H1 (cell line): ENCODE measurements around the gene LLPH. TPM values are rescaled to one million over a fixed set of nuclear protein-coding genes. Genes with fewer than 3 reads are reported as not detected.

Experiments used
- CTCF ChIA-PET: fragments of 300-600 bp; sonication (Branson Sonifier 250); formaldehyde crosslinking; loops from one replicate; lab custom pipeline; 2021; ENCODE audit not compliant: partially characterized antibody; lab: Charles Lee
- POLR2A ChIA-PET: fragments of 300-600 bp; sonication (Branson Sonifier 250); formaldehyde crosslinking; loops from one replicate; lab custom pipeline; 2021; ENCODE audit warnings: inconsistent platforms; ENCODE audit not compliant: partially characterized antibody; lab: Charles Lee
- DNase-seq, 2 experiments: peaks; one replicate each; pipeline versions ENCODE4 v3.0.0 to v3.0.0-alpha.2; 2010 to 2022; ENCODE audit warnings: low spot score in 2 of 2, low read depth in 1 of 2, mixed read lengths in 1 of 2
- FAIRE-seq: peaks from 2 replicates; lab custom pipeline; 2011; peaks lifted over from hg19 to GRCh38; lab: Jason Lieb, UNC
- H2AFZ ChIP-seq: 2 replicates; pipeline ENCODE4 v1.8.1; 2012; ENCODE audit warnings: low read length, inconsistent platforms
- H2AK5ac ChIP-seq: 2 replicates; pipeline ENCODE4 v1.6.1; 2013; ENCODE audit warnings: low read depth, low read length
- H2BK120ac ChIP-seq: replicated peaks from 2 replicates; pipeline ENCODE3; 2013; ENCODE audit warnings: low read depth, low read length, inconsistent platforms
- H2BK12ac ChIP-seq: 2 replicates; pipeline ENCODE4 v1.6.1; 2013; ENCODE audit warnings: low read depth, low read length
- H2BK15ac ChIP-seq: 2 replicates; pipeline ENCODE4 v1.6.1; 2013; ENCODE audit warnings: low read length
- H2BK20ac ChIP-seq: 2 replicates; pipeline ENCODE4 v1.6.1; 2013; ENCODE audit warnings: low read length
- H2BK5ac ChIP-seq: 2 replicates; pipeline ENCODE4 v1.6.1; 2013; ENCODE audit warnings: low read depth, low read length
- H3K14ac ChIP-seq: 2 replicates; pipeline ENCODE4 v1.6.1; 2013; ENCODE audit warnings: inconsistent platforms; ENCODE audit not compliant: insufficient read length
- H3K18ac ChIP-seq: 2 replicates; pipeline ENCODE4 v1.6.1; 2013; ENCODE audit warnings: low read length; ENCODE audit errors: extremely low read depth
- H3K23ac ChIP-seq: 2 replicates; pipeline ENCODE4 v1.6.1; 2013; ENCODE audit warnings: inconsistent platforms; ENCODE audit not compliant: insufficient read length
- H3K23me2 ChIP-seq: 2 replicates; pipeline ENCODE4 v1.6.1; 2013; ENCODE audit warnings: low read depth, low read length
- H3K27ac ChIP-seq: 2 replicates; pipeline ENCODE4 v1.6.1; 2011; ENCODE audit warnings: low read depth, low read length, inconsistent platforms
- H3K27me3 ChIP-seq, 4 experiments: replicated peaks in 1 of 4; 1 replicate in 1 of 4; 2 replicates in 3 of 4; pipeline versions ENCODE4 v1.6.1 to v1.8.1; 2011 to 2013; ENCODE audit warnings: low read length in 3 of 4, mild to moderate bottlenecking in 3 of 4, inconsistent platforms in 2 of 4, mixed read lengths in 2 of 4, moderate library complexity in 1 of 4; ENCODE audit not compliant: control insufficient read depth in 3 of 4, insufficient read depth in 3 of 4; ENCODE audit errors: extremely low read depth in 1 of 4
- H3K36me3 ChIP-seq, 4 experiments: 2 replicates each; pipeline versions ENCODE4 v1.6.1 to v1.8.1; 2011 to 2013; ENCODE audit warnings: mild to moderate bottlenecking in 4 of 4, low read length in 3 of 4, moderate library complexity in 2 of 4, control low read depth in 1 of 4, inconsistent platforms in 1 of 4; ENCODE audit not compliant: insufficient read depth in 4 of 4, control insufficient read depth in 2 of 4
- H3K4ac ChIP-seq: replicated peaks from 2 replicates; pipeline ENCODE3; 2013; ENCODE audit warnings: low read length, low read depth, mixed read lengths, inconsistent platforms; ENCODE audit not compliant: insufficient read length
- H3K4me1 ChIP-seq, 4 experiments: replicated peaks in 1 of 4; 1 replicate in 1 of 4; 2 replicates in 3 of 4; pipeline versions ENCODE4 v1.6.1 to v1.8.1; 2011 to 2013; ENCODE audit warnings: low read length in 3 of 4, inconsistent platforms in 2 of 4, mixed read lengths in 1 of 4; ENCODE audit not compliant: insufficient read depth in 4 of 4, control insufficient read depth in 3 of 4
- H3K4me2 ChIP-seq, 2 experiments: 2 replicates each; pipeline versions ENCODE4 v1.6.1 to v1.8.1; 2011 to 2013; ENCODE audit warnings: low read depth in 2 of 2, low read length in 2 of 2, control low read depth in 1 of 2, inconsistent platforms in 1 of 2, mild to moderate bottlenecking in 1 of 2; ENCODE audit not compliant: insufficient read depth in 1 of 2
- H3K4me3 ChIP-seq, 4 experiments: fragments of 200-600, 300-600 bp in 1 of 4; sonication (generic), shearing (Covaris generic), sonication (Bioruptor Twin) in 1 of 4; 2 replicates each; pipeline versions ENCODE4 v1.5.1 to v1.8.1; 2011 to 2016; ENCODE audit warnings: low read length in 4 of 4, low read depth in 3 of 4, control low read depth in 2 of 4, inconsistent platforms in 2 of 4, mild to moderate bottlenecking in 2 of 4, mixed read lengths in 1 of 4, moderate library complexity in 1 of 4; ENCODE audit not compliant: insufficient read depth in 2 of 4; ENCODE audit errors: extremely low read depth in 1 of 4
- H3K56ac ChIP-seq: replicated peaks from 2 replicates; pipeline ENCODE3; 2013; ENCODE audit warnings: low read depth, mild to moderate bottlenecking, mixed read lengths, low read length, inconsistent platforms; ENCODE audit not compliant: insufficient read length
- H3K79me1 ChIP-seq: 2 replicates; pipeline ENCODE4 v1.6.1; 2013; ENCODE audit warnings: low read depth, low read length, control low read depth
- H3K79me2 ChIP-seq, 2 experiments: 2 replicates each; pipeline versions ENCODE4 v1.6.1 to v1.8.1; 2012 to 2013; ENCODE audit warnings: low read length in 2 of 2, mild to moderate bottlenecking in 2 of 2, inconsistent platforms in 1 of 2; ENCODE audit not compliant: insufficient read depth in 2 of 2, control insufficient read depth in 1 of 2
- H3K9ac ChIP-seq, 4 experiments: replicated peaks in 1 of 4; 1 replicate in 1 of 4; 2 replicates in 3 of 4; pipeline versions ENCODE4 v1.6.1 to v1.8.1; 2011 to 2013; ENCODE audit warnings: low read depth in 3 of 4, low read length in 3 of 4, control low read depth in 2 of 4, mild to moderate bottlenecking in 2 of 4, moderate library complexity in 2 of 4, inconsistent platforms in 1 of 4; ENCODE audit errors: extremely low read depth in 1 of 4
- H3K9me3 ChIP-seq, 2 experiments: 2 replicates each; pipeline versions ENCODE4 v1.6.1 to v1.8.1; 2012 to 2013; ENCODE audit warnings: mild to moderate bottlenecking in 2 of 2, moderate library complexity in 2 of 2, control low read depth in 1 of 2, inconsistent platforms in 1 of 2, low read depth in 1 of 2, low read length in 1 of 2, mixed read lengths in 1 of 2; ENCODE audit not compliant: insufficient read depth in 2 of 2
- H4K20me1 ChIP-seq, 2 experiments: replicated peaks in 1 of 2; 2 replicates each; pipeline versions ENCODE3 to v1.8.1; 2011 to 2013; ENCODE audit warnings: inconsistent platforms in 2 of 2, low read length in 2 of 2, mild to moderate bottlenecking in 1 of 2; ENCODE audit not compliant: insufficient read depth in 2 of 2, control insufficient read depth in 1 of 2
- H4K5ac ChIP-seq: 2 replicates; pipeline ENCODE4 v1.6.1; 2013; ENCODE audit warnings: low read length, low read depth, mixed read lengths, inconsistent platforms; ENCODE audit not compliant: insufficient read length
- H4K8ac ChIP-seq: 2 replicates; pipeline ENCODE4 v1.8.0; 2013; ENCODE audit warnings: mild to moderate bottlenecking, moderate library complexity, low read length, inconsistent platforms; ENCODE audit not compliant: insufficient read depth; ENCODE audit errors: extremely low read depth
- H4K91ac ChIP-seq: replicated peaks from 2 replicates; pipeline ENCODE3; 2013; ENCODE audit warnings: low read length, mixed read lengths, inconsistent platforms; ENCODE audit not compliant: insufficient read length
- ASH2L ChIP-seq: fragments of 200-600, 300-600 bp; sonication (generic); IDR thresholded peaks from one replicate; pipeline ENCODE4 v1.7.1; 2017; ENCODE audit warnings: low read length
- BCL11A ChIP-seq, 2 experiments: IDR thresholded peaks; one replicate each; pipeline ENCODE4 v1.6.1; 2011; ENCODE audit warnings: low read depth in 2 of 2, low read length in 2 of 2, mild to moderate bottlenecking in 2 of 2
- CBX8 ChIP-seq: fragments of 300-800, 300-1000 bp; sonication (generic); IDR thresholded peaks from 2 replicates; pipeline ENCODE4 v1.7.1; 2016; ENCODE audit warnings: low read depth, low read length, borderline replicate concordance
- CEBPB ChIP-seq: IDR thresholded peaks from 2 replicates; pipeline ENCODE4 v1.6.1; 2012; ENCODE audit warnings: low read depth, low read length
- CHD2 ChIP-seq: IDR thresholded peaks from 2 replicates; pipeline ENCODE4 v1.6.1; 2012; ENCODE audit warnings: low read length, improper control_type of control experiment
- EP300 ChIP-seq, 2 experiments: IDR thresholded peaks; 1 replicate in 1 of 2; 2 replicates in 1 of 2; pipeline ENCODE4 v1.6.1; 2011 to 2012; ENCODE audit warnings: low read depth in 2 of 2, low read length in 2 of 2, mild to moderate bottlenecking in 2 of 2, borderline replicate concordance in 1 of 2, inconsistent platforms in 1 of 2, moderate library complexity in 1 of 2
- NANOG ChIP-seq: IDR thresholded peaks from 2 replicates; pipeline ENCODE4 v1.6.1; 2011; ENCODE audit warnings: low read length, low read depth, mild to moderate bottlenecking, inconsistent platforms; ENCODE audit not compliant: insufficient read depth, poor library complexity, severe bottlenecking
- RAD21 ChIP-seq, 2 experiments: IDR thresholded peaks in 1 of 2; conservative IDR thresholded peaks in 1 of 2; 2 replicates each; pipeline ENCODE4 v1.6.1; 2011; ENCODE audit warnings: low read depth in 2 of 2, low read length in 2 of 2, improper control_type of control experiment in 1 of 2, inconsistent platforms in 1 of 2, mild to moderate bottlenecking in 1 of 2, moderate library complexity in 1 of 2
- RBBP5 ChIP-seq: IDR thresholded peaks from 2 replicates; pipeline ENCODE4 v1.7.1; 2012; ENCODE audit warnings: low read depth, mild to moderate bottlenecking, inconsistent platforms, low read length, moderate library complexity, borderline replicate concordance
- RNF2 ChIP-seq: fragments of 200-900, 300-1000 bp; sonication (generic); IDR thresholded peaks from 2 replicates; pipeline ENCODE4 v1.7.1; 2016; ENCODE audit warnings: borderline replicate concordance, low read depth, mild to moderate bottlenecking, antibody characterized with exemption, low read length; ENCODE audit not compliant: poor library complexity, severe bottlenecking; ENCODE audit errors: missing control alignments
- SIN3A ChIP-seq, 2 experiments: IDR thresholded peaks in 1 of 2; conservative IDR thresholded peaks in 1 of 2; 2 replicates each; pipeline ENCODE4 v1.6.1; 2011 to 2012; ENCODE audit warnings: low read length in 2 of 2, improper control_type of control experiment in 1 of 2, low read depth in 1 of 2, mild to moderate bottlenecking in 1 of 2
- SIRT6 ChIP-seq: IDR thresholded peaks from one replicate; pipeline ENCODE4 v1.7.1; 2012; ENCODE audit warnings: low read length, inconsistent platforms
- WGBS, 2 experiments: shearing (Covaris generic) in 1 of 2; methylation state at CpG; one replicate each; pipeline versions ENCODE4 v1.1.6 to v1.1.7; 2013 to 2015; ENCODE audit warnings: low lambda C conversion rate in 2 of 2, mixed read lengths in 2 of 2, inconsistent platforms in 1 of 2, low coverage in 1 of 2, missing lambda C conversion rate in 1 of 2; ENCODE audit not compliant: insufficient replicate concordance in 2 of 2, insufficient coverage in 1 of 2, insufficient read length in 1 of 2; ENCODE audit errors: extremely low coverage in 1 of 2, missing lambda C conversion rate in 1 of 2; 5-methylcytosine and 5-hydroxymethylcytosine counted together
- polyA plus RNA-seq, 7 experiments: library from polyadenylated mRNA; depleted of rRNA in 3 of 7; stranded (reverse) in 5 of 7; unstranded in 2 of 7; fragments of >200 nt in 5 of 7; fragments of 200-250 nt in 2 of 7; gene quantifications; 1 replicate in 5 of 7; 2 replicates in 1 of 7; 4 replicates in 1 of 7; pipeline versions ENCODE4 v1.2.1 to v1.2.3, GENCODE V29; 2011 to 2013; ENCODE audit warnings: missing spikeins in 2 of 7, mixed read lengths in 2 of 7
- total RNA-seq: library from RNA; stranded (reverse); fragmentation: NEBNext Ultra II Directional; extraction: Animal tissue kit (Norgen Biotek cat#: 25700); gene quantifications from 2 replicates; pipeline ENCODE4 v1.2.1, GENCODE V29; 2021
- TF ChIP-seq, protein P1 (sequence below): IDR thresholded peaks from 2 replicates; pipeline ENCODE4 v1.6.1; 2012; ENCODE audit warnings: inconsistent platforms

Gene LLPH
- total and polyA plus RNA-seq, 2 of the 8 experiments (the other 6 are each of a cell fraction or from before 2014, with no cell fraction given), result 2.3 to 31.3 TPM

GRCh38 chr12:66156654-66157053 is 26.1 kb upstream of the LLPH start:
- WGBS, 2 experiments, result 82% methylated on average over 2 of the region's 2 CpGs; no CpG with 5 or more reads in 1 of the 2 experiments
- POLR2A ChIA-PET, result no interaction called here
- FAIRE-seq, result no peak
- TF ChIP-seq RBBP5 (no peak), ASH2L (no peak), CEBPB (no peak), RNF2 (no peak), SIRT6 (no peak), SIN3A (conservative IDR thresholded peaks at IDR 0.05 in 1 of 2, IDR thresholded peaks at IDR 0.05 in 1 of 2; ENCODE audit: low read depth in 1 of 2, low read length in 2 of 2) (no peak), NANOG (no peak), CHD2 (no peak), CBX8 (no peak), BCL11A (IDR thresholded peaks at IDR 0.05; ENCODE audit: low read depth in 2 of 2, low read length in 2 of 2) (no peak), RAD21 (IDR thresholded peaks at IDR 0.05 in 1 of 2, conservative IDR thresholded peaks at IDR 0.05 in 1 of 2; ENCODE audit: low read depth in 2 of 2, low read length in 2 of 2) (no peak), EP300 (IDR thresholded peaks at IDR 0.05; ENCODE audit: borderline replicate concordance in 1 of 2, low read depth in 2 of 2, low read length in 2 of 2) (no peak)
- TF ChIP-seq, protein P1, sequence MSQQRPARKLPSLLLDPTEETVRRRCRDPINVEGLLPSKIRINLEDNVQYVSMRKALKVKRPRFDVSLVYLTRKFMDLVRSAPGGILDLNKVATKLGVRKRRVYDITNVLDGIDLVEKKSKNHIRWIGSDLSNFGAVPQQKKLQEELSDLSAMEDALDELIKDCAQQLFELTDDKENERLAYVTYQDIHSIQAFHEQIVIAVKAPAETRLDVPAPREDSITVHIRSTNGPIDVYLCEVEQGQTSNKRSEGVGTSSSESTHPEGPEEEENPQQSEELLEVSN, result no peak

More at GRCh38 chr12:66156654-66157053, 26.1 kb upstream of the LLPH start:
- Histone ChIP-seq H2BK20ac (no peak overlapping the region), H4K91ac (no peak overlapping the region), H4K5ac (no peak overlapping the region), H3K79me1 (no peaks in the 10 kb centered on the region), H3K4ac (no peak overlapping the region), H3K4me1 (no peaks in the 10 kb centered on the region), H2AK5ac (no peak overlapping the region), H3K27me3 (no peaks in the 10 kb centered on the region), H3K79me2 (no peaks in the 10 kb centered on the region), H2AFZ (no peak overlapping the region), H3K23me2 (no peaks in the 10 kb centered on the region), H3K4me2 (no peak overlapping the region), H2BK120ac (no peak overlapping the region), H3K27ac (no peak overlapping the region), H3K18ac (no peak overlapping the region), H3K23ac (no peak overlapping the region), H2BK12ac (no peak overlapping the region), H3K4me3 (no peak overlapping the region), H3K36me3 (no peaks in the 10 kb centered on the region; a peak in 2 of 8 replicates), H2BK5ac (no peak overlapping the region), H3K14ac (no peak overlapping the region), H3K9me3 (peaks cover 0 to 5% of the 10 kb centered on the region in 2 experiments; a peak in 1 of 4 replicates), H4K20me1 (no peaks in the 10 kb centered on the region), H2BK15ac (no peak overlapping the region), H3K56ac (no peak overlapping the region), H4K8ac (no peak overlapping the region), H3K9ac (no peak overlapping the region)
- CTCF ChIA-PET, result no interaction called here
- no peak for DNase-seq
